Neural cell (in vitro differentiated cells): ENCODE results near the gene SV2C. TPM values are rescaled to one million over a fixed set of nuclear protein-coding genes. Genes with fewer than 3 reads are reported as not detected.

Experiments used
- H2AFZ ChIP-seq: fragments of 200-600, 300-800 bp; sonication (generic), shearing (Covaris generic); 2 replicates; pipeline ENCODE4 v1.6.0; 2014; ENCODE audit warnings: low read depth, mild to moderate bottlenecking, antibody characterized with exemption, low read length, moderate library complexity
- H3F3A ChIP-seq: fragments of 200-600 bp; shearing (Covaris generic); 2 replicates; pipeline ENCODE4 v1.6.1; 2016; ENCODE audit warnings: mild to moderate bottlenecking, moderate library complexity, mixed read lengths, antibody characterized with exemption, low read length; ENCODE audit not compliant: insufficient read depth, poor library complexity, severe bottlenecking
- H3K27ac ChIP-seq: fragments of 200-600, 300-800 bp; sonication (generic), shearing (Covaris generic); 2 replicates; pipeline ENCODE4 v1.5.1; 2014; ENCODE audit warnings: mild to moderate bottlenecking, low read length, moderate library complexity
- H3K27me3 ChIP-seq: fragments of 300-800, 200-600 bp; sonication (generic), shearing (Covaris generic); 2 replicates; pipeline ENCODE4 v1.6.0; 2014; ENCODE audit warnings: mild to moderate bottlenecking, low read depth, low read length, moderate library complexity; ENCODE audit not compliant: insufficient read depth
- H3K36me3 ChIP-seq: fragments of 300-800, 200-600 bp; sonication (generic), shearing (Covaris generic); 2 replicates; pipeline ENCODE4 v1.5.1; 2014; ENCODE audit warnings: mild to moderate bottlenecking, antibody characterized with exemption, low read length, moderate library complexity; ENCODE audit not compliant: insufficient read depth
- H3K4me2 ChIP-seq: fragments of 300-800, 200-600 bp; sonication (generic), shearing (Covaris generic); 2 replicates; pipeline ENCODE4 v1.6.0; 2014; ENCODE audit warnings: mild to moderate bottlenecking, low read length
- H3K4me3 ChIP-seq: fragments of 300-800, 200-600 bp; sonication (generic), shearing (Covaris generic); 2 replicates; pipeline ENCODE4 v1.5.1; 2014; ENCODE audit warnings: mild to moderate bottlenecking, low read length, moderate library complexity
- H3K79me2 ChIP-seq: fragments of 200-600 bp; shearing (Covaris generic); replicated peaks from 2 replicates; pipeline ENCODE4 v1.6.0; 2014; ENCODE audit warnings: mild to moderate bottlenecking, low read length, moderate library complexity; ENCODE audit not compliant: insufficient read depth
- H3K9ac ChIP-seq: fragments of 300-800, 200-600 bp; sonication (generic), shearing (Covaris generic); 2 replicates; pipeline ENCODE4 v1.6.1; 2016; ENCODE audit warnings: mild to moderate bottlenecking, low read length, mixed read lengths
- H3K9me2 ChIP-seq: fragments of 200-600 bp; shearing (Covaris generic); 2 replicates; pipeline ENCODE4 v1.6.1; 2016; ENCODE audit warnings: mild to moderate bottlenecking, low read length, mixed read lengths; ENCODE audit not compliant: insufficient read depth
- H3K9me3 ChIP-seq: fragments of 200-600, 300-800 bp; sonication (generic), shearing (Covaris generic); 2 replicates; pipeline ENCODE4 v1.6.1; 2016; ENCODE audit warnings: mild to moderate bottlenecking, mixed run types, low read length, moderate library complexity, mixed read lengths
- H4K20me1 ChIP-seq: fragments of 200-600 bp; shearing (Covaris generic); 2 replicates; pipeline ENCODE4 v1.6.1; 2016; ENCODE audit warnings: mild to moderate bottlenecking, mixed run types; ENCODE audit not compliant: insufficient read depth
- CTCF ChIP-seq: fragments of 450-650 bp; IDR thresholded peaks from 2 replicates; pipeline ENCODE4 v1.5.1; 2014; ENCODE audit warnings: antibody characterized with exemption, mild to moderate bottlenecking, moderate library complexity; ENCODE audit not compliant: poor library complexity, severe bottlenecking
- EP300 ChIP-seq: fragments of 450-650 bp; conservative IDR thresholded peaks from 2 replicates; pipeline ENCODE4 v1.6.1; 2014; ENCODE audit warnings: antibody characterized with exemption, mild to moderate bottlenecking, moderate library complexity; ENCODE audit not compliant: poor library complexity, severe bottlenecking
- EZH2 ChIP-seq: fragments of 200-600, 300-800 bp; shearing (Covaris generic), sonication (generic); IDR thresholded peaks from 2 replicates; pipeline ENCODE4 v1.6.1; 2014; ENCODE audit warnings: antibody characterized with exemption, low read length, borderline replicate concordance, mild to moderate bottlenecking; ENCODE audit not compliant: insufficient read depth, poor library complexity, severe bottlenecking
- MXI1 ChIP-seq: fragments of 450-650 bp; conservative IDR thresholded peaks from 2 replicates; pipeline ENCODE4 v1.6.1; 2014; ENCODE audit warnings: antibody characterized with exemption, mild to moderate bottlenecking; ENCODE audit not compliant: poor library complexity, severe bottlenecking
- POLR2AphosphoS5 ChIP-seq: IDR thresholded peaks from 2 replicates; pipeline ENCODE4 v1.6.1; 2012
- RAD21 ChIP-seq: fragments of 450-650 bp; conservative IDR thresholded peaks from 2 replicates; pipeline ENCODE4 v1.6.1; 2014; ENCODE audit warnings: antibody characterized with exemption, mild to moderate bottlenecking, moderate library complexity
- REST ChIP-seq: IDR thresholded peaks from 2 replicates; pipeline ENCODE4 v1.6.1; 2012; ENCODE audit warnings: borderline replicate concordance
- SMC3 ChIP-seq: fragments of 450-650 bp; conservative IDR thresholded peaks from 2 replicates; pipeline ENCODE4 v1.6.1; 2014; ENCODE audit warnings: antibody characterized with exemption, mild to moderate bottlenecking, moderate library complexity; ENCODE audit not compliant: poor library complexity
- TAF1 ChIP-seq: IDR thresholded peaks from 2 replicates; pipeline ENCODE4 v1.6.1; 2012; ENCODE audit warnings: low read depth
- polyA plus RNA-seq: library from polyadenylated mRNA; depleted of rRNA; stranded (reverse); fragments of >200 nt; gene quantifications from 2 replicates; pipeline ENCODE4 v1.2.3, GENCODE V29; 2014

Gene SV2C
- polyA plus RNA-seq, 1 donor from 2014 or later: 0.45 TPM

GRCh38 chr5:76256116-76256889, 173.1 kb downstream of the SV2C start:
- H3K4me2 ChIP-seq: no peak overlapping the region

More at GRCh38 chr5:76256116-76256889, 173.1 kb downstream of the SV2C start:
- Histone ChIP-seq H3K9me3 (no peaks in the 10 kb centered on the region), H4K20me1 (no peaks in the 10 kb centered on the region), H3K4me3 (no peak overlapping the region), H3K79me2 (no peaks in the 10 kb centered on the region), H3K36me3 (no peaks in the 10 kb centered on the region), H2AFZ (no peak overlapping the region), H3K27me3 (no peaks in the 10 kb centered on the region), H3F3A (no peaks in the 10 kb centered on the region), H3K9ac (no peak overlapping the region), H3K9me2 (no peaks in the 10 kb centered on the region), H3K27ac (no peak overlapping the region)
- TF ChIP-seq CTCF (peak; percentile 96), RAD21 (peak; percentile 99), SMC3 (peak; percentile 98), POLR2AphosphoS5 (no peak), EZH2 (no peak), REST (no peak), TAF1 (no peak), MXI1 (no peak), EP300 (no peak)
